Fibroblast of the aortic adventitia (primary cell): ENCODE data around the gene SMIM36. TPM values are rescaled to one million over a fixed set of nuclear protein-coding genes. Genes with fewer than 3 reads are reported as not detected.

Experiments used
- DNase-seq: peaks from one replicate; pipeline ENCODE4 v3.0.0-alpha.2; 2010; ENCODE audit warnings: low read depth
- H3K4me3 ChIP-seq: 2 replicates; pipeline ENCODE4 v1.5.1; 2011; ENCODE audit warnings: low read depth, mild to moderate bottlenecking, control low read depth, low read length, moderate library complexity
- total RNA-seq: library from RNA; depleted of rRNA; stranded (reverse); fragments of >200 nt; gene quantifications from 2 replicates; pipeline ENCODE4 v1.2.3, GENCODE V29; 2012; ENCODE audit warnings: low replicate concordance
- TF ChIP-seq, protein P1 (sequence below): IDR thresholded peaks from 2 replicates; pipeline ENCODE4 v1.5.1; 2011; ENCODE audit warnings: mild to moderate bottlenecking, low read length, control low read depth, inconsistent platforms; ENCODE audit not compliant: insufficient read depth

SMIM36 gene
- total RNA-seq, 1 donor = not detected

GRCh38 chr17:55463600-55463999 lies 47.7 kb downstream of the SMIM36 start:
- no peak overlapping the region for H3K4me3 ChIP-seq
- no peak for DNase-seq
- TF ChIP-seq, protein P1, sequence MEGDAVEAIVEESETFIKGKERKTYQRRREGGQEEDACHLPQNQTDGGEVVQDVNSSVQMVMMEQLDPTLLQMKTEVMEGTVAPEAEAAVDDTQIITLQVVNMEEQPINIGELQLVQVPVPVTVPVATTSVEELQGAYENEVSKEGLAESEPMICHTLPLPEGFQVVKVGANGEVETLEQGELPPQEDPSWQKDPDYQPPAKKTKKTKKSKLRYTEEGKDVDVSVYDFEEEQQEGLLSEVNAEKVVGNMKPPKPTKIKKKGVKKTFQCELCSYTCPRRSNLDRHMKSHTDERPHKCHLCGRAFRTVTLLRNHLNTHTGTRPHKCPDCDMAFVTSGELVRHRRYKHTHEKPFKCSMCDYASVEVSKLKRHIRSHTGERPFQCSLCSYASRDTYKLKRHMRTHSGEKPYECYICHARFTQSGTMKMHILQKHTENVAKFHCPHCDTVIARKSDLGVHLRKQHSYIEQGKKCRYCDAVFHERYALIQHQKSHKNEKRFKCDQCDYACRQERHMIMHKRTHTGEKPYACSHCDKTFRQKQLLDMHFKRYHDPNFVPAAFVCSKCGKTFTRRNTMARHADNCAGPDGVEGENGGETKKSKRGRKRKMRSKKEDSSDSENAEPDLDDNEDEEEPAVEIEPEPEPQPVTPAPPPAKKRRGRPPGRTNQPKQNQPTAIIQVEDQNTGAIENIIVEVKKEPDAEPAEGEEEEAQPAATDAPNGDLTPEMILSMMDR = no peak

DNA sequence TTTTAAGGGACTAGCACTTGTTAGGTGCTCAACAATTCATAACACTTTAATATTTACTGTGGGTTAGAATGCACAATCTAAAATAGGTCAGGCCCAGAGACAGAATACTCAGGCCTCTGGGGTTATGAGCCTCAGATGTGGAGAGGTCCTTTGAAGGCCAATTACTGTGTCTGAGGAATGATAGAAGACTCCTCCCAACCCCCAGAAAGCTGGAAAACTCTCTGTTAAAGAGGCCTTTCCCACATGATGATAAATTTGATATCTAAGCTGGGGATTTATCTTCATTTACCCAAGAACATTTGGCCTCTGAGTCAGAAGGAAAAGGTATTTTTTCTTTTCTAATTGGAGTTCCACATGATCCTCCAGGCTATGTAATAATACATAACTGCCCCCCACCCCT lies 48.5 kb downstream of the SMIM36 start:
- peak; percentile 19 for DNase-seq
- TF ChIP-seq, protein P1 = no peak
- no peak overlapping the region for H3K4me3 ChIP-seq

DNA sequence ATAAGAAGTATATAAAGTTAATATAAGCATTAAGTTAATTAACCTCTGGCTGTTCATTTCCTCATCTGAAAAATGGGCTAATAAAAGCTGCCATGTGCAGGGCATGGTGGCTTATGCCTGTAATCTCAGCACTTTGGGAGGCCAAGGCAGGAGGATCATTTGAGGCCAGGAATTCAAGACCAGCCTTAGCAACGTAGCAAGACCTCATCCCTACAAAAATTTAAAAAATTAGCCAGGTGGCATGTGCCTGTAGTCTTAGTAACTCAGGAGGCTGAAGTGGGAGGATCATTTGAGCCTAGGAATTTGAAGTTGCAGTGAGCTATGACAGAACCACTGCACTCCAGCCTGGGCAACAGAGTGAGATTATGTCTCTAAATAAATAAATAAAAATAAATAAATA lies 49.0 kb downstream of the SMIM36 start:
- no peak overlapping the region for H3K4me3 ChIP-seq
- TF ChIP-seq, protein P1 = no peak

GRCh38 chr17:55458978-55459377 lies 52.3 kb downstream of the SMIM36 start:
- TF ChIP-seq, protein P1 = no peak
- DNase-seq = peak; percentile 66
- no peak overlapping the region for H3K4me3 ChIP-seq

More for the DNA sequence above, 49.0 kb downstream of the SMIM36 start:
- DNase-seq = no peak

DNA sequence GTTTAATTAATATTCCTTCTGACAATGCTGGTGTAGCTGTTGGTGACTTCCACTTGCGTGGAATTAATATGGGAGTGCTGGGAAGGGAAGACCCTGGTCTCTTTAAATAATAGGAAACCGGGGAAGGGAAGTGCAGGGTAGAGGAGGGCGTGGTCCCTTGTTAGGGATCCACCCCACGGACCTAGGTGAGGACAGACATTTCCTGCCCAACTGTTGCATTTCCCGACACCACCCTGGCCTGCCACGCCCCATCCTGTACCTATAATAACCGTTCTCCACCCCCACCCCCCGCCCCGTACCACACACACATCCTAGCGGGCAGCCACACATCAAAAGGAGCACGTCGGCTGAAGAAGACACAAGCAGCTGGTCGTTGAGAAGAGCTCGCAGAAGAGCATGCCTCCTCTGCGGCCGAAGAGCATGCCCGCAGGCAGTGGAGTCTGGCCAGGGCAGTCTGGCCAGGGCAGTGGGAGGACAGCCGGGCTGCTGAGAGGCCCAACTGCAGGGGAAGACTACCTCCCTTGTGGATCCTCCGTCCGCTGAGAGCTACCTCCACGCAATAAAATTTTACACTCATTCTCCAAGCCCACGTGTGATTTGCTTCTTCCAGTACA lies 52.9 kb downstream of the SMIM36 start:
- no peak overlapping the region for H3K4me3 ChIP-seq
- TF ChIP-seq, protein P1 = no peak
- DNase-seq = no peak

DNA sequence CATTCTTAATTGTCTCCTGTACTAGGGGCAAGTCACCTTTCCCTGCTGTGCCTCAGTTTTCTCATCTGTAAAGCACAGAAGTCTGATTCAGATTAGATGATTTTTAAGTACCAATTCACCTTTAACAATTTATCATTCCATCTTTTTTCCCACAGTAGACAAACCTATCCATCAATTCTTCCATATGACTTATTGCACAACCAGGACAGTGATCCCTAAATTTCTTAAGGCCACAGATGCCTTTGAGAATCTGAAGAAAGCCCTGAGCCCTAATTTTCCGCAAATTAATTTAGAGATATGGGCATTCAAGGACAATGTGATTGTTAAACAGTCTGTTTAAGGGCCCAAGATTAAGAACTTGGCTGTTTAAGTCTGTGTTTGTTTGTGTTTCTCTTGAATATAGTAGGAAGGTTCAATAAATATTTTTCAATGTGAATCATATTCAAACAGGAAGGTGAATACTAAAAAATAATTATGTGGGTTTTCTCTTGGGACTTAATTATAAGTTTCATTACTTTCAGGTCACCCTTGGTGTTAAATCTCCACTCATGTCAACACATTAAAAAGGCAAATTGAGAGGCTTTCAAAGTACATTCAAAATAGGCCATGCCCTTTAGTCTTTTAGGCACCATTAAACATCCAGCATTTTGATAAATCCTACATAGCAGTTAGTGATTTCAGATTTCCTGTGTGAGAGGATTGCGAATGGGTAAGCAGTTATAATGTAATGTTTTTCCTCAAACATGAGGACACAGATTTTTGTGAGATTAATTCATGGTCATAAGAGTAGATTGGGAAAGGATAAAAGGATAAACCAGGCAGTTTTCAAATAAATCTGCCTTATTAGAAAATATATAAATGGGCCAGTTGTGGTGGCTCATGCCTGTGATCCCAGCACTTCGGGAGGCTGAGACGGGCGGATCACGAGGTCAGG lies 54.7 kb downstream of the SMIM36 start:
- no peak for DNase-seq

More for the DNA sequence above, 54.7 kb downstream of the SMIM36 start:
- H3K4me3 ChIP-seq = no peak overlapping the region
- TF ChIP-seq, protein P1 = no peak
